Measurements from ENCODE around the gene STIM1.

STIM1 gene

DNA sequence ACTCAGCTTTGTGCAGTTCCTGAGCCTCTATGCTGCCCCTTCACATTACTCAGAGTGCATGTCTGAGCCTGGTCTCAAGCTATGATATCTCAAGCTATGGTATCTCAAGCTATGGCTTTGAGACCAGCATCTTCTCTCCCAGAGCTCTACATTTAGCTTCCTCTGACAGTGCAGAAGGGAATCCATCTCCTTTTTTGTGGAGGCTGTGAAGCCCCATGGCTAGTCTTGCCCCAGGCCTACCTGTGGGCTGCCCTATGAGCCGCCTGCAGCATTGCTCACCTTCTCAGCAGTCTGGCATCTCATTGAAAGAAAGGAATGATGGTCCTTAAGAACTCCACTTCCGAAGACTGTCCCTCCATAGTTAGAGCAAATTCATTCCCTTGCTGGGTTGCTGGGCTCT, 34.5 kb upstream of the STIM1 start:
- no peak for DNase-seq (ENCODE audit: insufficient read length)
- no peak for FAIRE-seq
- TF ChIP-seq TAF1 (IDR thresholded peaks at IDR 0.05; ENCODE audit: borderline replicate concordance, low read depth, low read length), result no peak
- no peak for TF ChIP-seq POLR2AphosphoS5 (IDR thresholded peaks at IDR 0.05; ENCODE audit: low read depth, low read length)
- no peak for TF ChIP-seq POLR2A (IDR thresholded peaks at IDR 0.05; ENCODE audit: low read depth, low read length)

DNA sequence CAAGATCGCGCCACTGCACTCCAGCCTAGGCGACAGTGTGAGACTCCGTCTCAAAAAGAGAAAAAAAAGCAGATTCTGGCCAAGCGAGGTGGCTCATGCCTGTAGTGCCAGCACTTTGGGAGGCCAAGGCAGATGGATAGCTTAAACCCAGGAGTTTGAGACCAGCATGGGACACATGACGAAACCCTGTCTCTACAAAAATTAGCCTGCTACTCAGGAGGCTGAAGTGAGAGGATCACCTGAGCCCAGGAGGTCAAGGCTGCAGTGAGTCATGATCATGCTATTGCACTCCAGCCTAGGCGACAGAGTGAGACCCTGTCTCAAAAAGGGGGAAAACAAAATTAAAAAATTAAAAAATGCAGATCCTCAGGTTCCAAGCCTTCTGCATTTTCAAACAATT, 33.2 kb upstream of the STIM1 start:
- DNase-seq (ENCODE audit: insufficient read length) (no peak), FAIRE-seq (no peak)
- no peak for TF ChIP-seq POLR2A (IDR thresholded peaks at IDR 0.05; ENCODE audit: low read depth, low read length)
- TF ChIP-seq TAF1 (IDR thresholded peaks at IDR 0.05; ENCODE audit: borderline replicate concordance, low read depth, low read length), result no peak
- no peak for TF ChIP-seq POLR2AphosphoS5 (IDR thresholded peaks at IDR 0.05; ENCODE audit: low read depth, low read length)

DNA sequence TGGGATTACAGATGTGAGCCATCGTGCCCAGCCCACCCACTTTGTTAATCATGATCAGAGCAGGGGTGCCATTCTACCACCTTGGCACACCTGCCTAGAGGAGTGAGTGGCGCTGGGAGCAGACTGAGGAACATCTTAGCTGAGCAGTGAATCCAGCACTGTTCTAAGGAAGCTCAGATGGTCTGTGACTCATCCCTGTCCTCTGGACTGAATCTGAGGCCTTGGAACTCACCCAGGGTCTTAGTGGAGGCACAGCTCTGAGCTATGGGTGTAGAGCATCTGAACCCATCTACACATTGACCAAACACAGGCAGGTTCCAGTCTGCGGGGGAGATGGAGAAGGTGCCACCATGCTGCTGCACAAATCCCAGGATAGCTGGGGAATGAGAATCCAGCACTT, 32.2 kb upstream of the STIM1 start:
- FAIRE-seq, result no peak
- no peak for TF ChIP-seq POLR2A (IDR thresholded peaks at IDR 0.05; ENCODE audit: low read depth, low read length)
- TF ChIP-seq POLR2AphosphoS5 (IDR thresholded peaks at IDR 0.05; ENCODE audit: low read depth, low read length), result no peak
- no peak for TF ChIP-seq TAF1 (IDR thresholded peaks at IDR 0.05; ENCODE audit: borderline replicate concordance, low read depth, low read length)
- DNase-seq (ENCODE audit: insufficient read length), result no peak

DNA sequence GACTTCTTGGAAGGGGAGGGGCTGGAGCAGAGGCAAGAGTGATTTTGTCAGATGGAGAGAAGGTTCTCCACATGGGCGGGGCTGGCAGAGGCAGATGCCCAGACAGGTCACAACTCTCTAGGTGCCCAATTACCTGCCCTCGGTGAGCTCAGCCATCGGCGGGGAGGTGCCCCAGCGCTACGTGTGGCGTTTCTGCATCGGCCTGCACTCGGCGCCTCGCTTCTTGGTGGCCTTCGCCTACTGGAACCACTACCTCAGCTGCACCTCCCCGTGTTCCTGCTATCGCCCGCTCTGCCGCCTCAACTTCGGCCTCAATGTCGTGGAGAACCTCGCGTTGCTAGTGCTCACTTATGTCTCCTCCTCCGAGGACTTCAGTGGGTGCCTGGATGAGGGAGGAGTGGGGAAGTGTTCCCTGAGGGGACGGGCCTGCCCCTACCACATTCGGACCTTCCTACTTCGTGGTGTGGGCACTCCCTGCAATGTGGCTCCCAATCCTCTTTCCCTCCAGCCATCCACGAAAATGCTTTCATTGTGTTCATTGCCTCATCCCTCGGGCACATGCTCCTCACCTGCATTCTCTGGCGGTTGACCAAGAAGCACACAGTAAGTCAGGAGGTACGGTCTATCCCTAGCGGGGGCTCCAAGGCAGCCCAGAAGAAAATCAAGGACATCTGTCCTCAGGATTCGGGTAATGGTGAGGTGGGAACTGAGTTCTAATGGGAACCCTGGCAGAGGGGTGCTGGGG, 31.5 kb upstream of the STIM1 start:
- FAIRE-seq (peak; percentile 74), DNase-seq (ENCODE audit: insufficient read length) (no peak)
- no peak for TF ChIP-seq TAF1 (IDR thresholded peaks at IDR 0.05; ENCODE audit: borderline replicate concordance, low read depth, low read length)
- no peak for TF ChIP-seq POLR2A (IDR thresholded peaks at IDR 0.05; ENCODE audit: low read depth, low read length)
- TF ChIP-seq POLR2AphosphoS5 (IDR thresholded peaks at IDR 0.05; ENCODE audit: low read depth, low read length), result no peak

DNA sequence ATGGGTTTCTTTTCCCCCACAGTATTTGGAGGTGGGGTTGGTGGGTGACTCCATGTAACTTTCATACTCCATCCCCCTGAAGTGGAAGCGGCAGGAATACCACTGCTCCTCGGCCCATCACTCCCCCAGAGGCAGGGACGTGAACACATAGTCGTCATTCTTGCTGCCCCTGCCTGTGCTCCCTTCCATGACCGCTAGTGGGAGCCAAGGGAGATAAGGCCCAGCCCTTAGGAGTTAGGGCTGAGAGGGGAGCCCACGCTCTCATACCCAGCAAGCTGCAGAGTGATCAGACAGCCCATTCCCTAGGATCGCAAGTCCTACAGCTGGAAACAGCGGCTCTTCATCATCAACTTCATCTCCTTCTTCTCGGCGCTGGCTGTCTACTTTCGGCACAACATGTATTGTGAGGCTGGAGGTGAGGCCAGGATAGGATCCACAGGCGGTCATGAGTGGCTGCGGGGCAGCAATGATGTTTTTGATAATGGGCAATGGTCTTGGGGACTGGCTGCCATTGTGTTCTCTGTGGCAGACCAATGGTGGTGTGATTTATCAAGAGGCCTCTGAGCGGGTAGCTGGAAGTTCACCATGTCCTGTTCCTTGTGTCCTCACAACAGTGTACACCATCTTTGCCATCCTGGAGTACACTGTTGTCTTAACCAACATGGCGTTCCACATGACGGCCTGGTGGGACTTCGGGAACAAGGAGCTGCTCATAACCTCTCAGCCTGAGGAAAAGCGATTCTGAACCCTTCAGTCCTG, 30.6 kb upstream of the STIM1 start:
- FAIRE-seq, result peak; percentile 91

DNA sequence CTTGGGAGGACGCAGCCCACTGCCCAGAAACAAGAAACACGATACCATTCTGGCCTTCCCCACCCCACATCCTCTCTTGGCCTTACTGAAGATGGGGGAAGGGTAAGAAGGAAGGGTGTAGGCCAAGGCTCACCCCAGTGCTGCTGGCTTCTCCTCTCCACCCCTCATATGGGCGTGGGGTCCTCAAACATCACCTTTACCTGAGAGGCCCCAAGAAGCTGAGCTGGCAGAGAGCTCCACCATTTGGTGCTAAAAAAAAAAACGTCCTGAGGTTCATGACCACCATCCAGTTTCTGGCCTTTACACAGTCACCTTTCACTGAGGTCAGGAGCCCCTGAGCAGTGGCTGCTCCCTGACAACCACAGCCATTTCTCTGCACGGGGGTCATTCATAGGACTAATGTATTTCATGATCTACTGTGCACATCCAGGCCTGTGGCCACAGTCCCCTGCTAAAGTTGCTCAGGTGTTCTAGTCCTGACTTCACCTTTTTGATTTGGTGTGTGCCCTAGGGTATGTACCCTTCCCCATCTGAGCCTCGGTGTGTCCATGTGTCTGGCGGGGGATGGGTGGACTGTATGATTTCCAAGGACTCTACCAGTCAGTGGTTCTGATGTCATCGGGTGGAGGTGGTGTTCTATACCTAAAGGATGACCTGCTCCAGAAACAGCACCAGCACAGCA, 29.9 kb upstream of the STIM1 start:
- FAIRE-seq, result peak; percentile 69

More for the DNA sequence above, 30.6 kb upstream of the STIM1 start:
- TF ChIP-seq POLR2AphosphoS5 (IDR thresholded peaks at IDR 0.05; ENCODE audit: low read depth, low read length), result no peak
- no peak for TF ChIP-seq POLR2A (IDR thresholded peaks at IDR 0.05; ENCODE audit: low read depth, low read length)
- TF ChIP-seq TAF1 (IDR thresholded peaks at IDR 0.05; ENCODE audit: borderline replicate concordance, low read depth, low read length), result no peak
- peak; percentile 87 for DNase-seq (ENCODE audit: insufficient read length)

DNA sequence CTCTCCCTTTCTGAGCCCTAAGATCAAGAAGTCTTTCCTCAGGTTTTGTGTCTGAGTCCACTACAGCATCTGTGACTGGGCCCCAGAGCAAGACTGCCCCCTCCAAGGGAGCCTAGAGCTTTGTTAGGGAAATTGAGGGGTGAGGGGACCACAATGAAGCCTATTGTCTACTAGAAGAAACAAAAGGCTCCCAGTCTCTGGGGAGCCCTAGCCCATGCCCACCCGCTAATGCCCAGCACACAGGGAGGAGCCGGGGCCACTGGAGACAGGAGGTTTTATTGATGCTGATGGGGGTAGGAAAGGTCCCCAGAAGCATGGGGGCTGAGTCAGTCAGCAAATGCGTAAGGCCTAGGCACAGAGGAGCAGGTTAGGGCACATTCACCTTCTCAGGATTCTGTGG, 28.7 kb upstream of the STIM1 start:
- DNase-seq (ENCODE audit: insufficient read length), result no peak
- TF ChIP-seq POLR2AphosphoS5 (IDR thresholded peaks at IDR 0.05; ENCODE audit: low read depth, low read length) (no peak), POLR2A (IDR thresholded peaks at IDR 0.05; ENCODE audit: low read depth, low read length) (no peak)
- FAIRE-seq, result no peak

More for the DNA sequence above, 29.9 kb upstream of the STIM1 start:
- DNase-seq (ENCODE audit: insufficient read length), result no peak
- TF ChIP-seq TAF1 (IDR thresholded peaks at IDR 0.05; ENCODE audit: borderline replicate concordance, low read depth, low read length) (no peak), POLR2A (IDR thresholded peaks at IDR 0.05; ENCODE audit: low read depth, low read length) (0 out of 2 replicates have a peak, but pooled peaks have one; percentile 47), POLR2AphosphoS5 (IDR thresholded peaks at IDR 0.05; ENCODE audit: low read depth, low read length) (peak; percentile 70)

DNA sequence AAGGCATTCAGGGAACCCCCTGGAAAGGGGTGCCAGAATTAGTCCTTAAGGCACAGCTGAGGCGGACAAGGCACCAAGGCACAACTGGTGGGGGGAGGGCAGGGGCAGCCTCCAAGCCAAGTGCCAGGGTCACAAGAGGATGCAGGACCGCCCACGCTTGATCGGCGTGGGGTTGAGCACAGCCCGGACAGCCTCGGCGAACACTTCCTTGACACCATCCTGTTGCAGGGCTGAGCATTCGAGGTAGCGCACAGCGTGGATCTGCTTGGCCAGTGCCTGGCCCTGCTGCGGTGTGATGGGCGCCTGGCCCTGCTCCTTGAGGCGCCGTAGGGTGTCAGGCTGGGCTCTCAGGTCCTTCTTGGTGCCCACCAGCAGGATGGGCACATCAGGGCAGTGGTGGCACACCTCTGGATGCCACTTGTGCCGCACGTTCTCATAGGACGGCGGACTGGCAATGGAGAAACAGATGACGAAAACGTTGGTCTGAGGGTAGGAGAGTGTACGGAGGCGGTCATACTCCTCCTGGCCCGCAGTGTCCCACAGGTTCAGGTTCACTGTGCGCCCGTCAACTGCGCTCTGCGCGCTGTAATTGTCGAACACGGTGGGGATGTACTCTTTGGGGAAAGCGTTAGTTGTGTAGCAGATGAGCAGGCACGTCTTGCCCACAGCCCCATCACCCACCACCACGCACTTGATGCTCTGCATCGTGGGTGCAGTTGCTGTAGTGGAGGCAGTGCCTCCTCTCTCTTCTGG, 27.9 kb upstream of the STIM1 start:
- peak; percentile 49; the same call in 1 of the 2 replicates for TF ChIP-seq POLR2A (IDR thresholded peaks at IDR 0.05; ENCODE audit: low read depth, low read length)
- TF ChIP-seq POLR2AphosphoS5 (IDR thresholded peaks at IDR 0.05; ENCODE audit: low read depth, low read length), result peak; percentile 62
- TF ChIP-seq TAF1 (IDR thresholded peaks at IDR 0.05; ENCODE audit: borderline replicate concordance, low read depth, low read length), result no peak
- peak; percentile 9 for FAIRE-seq
- DNase-seq (ENCODE audit: insufficient read length), result no peak

DNA sequence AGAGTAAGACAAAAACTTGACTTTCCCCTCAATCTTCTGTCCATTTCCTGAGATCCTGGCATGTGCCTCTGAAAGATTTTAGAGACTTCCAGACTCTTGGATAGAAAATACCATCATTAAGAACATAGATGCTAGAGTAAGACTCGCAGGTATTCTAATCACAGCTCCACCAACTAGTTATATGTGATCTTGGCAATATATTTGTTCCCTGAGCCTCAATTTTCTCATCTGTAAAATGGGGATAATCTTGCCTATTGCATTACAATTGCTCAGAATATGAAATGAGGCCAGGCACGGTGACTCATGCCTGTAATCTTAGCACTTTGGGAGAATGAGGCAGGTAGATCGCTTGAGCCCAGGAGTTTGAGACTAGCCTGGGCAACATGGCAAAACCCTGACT, 25.4 kb upstream of the STIM1 start:
- TF ChIP-seq POLR2A (IDR thresholded peaks at IDR 0.05; ENCODE audit: low read depth, low read length) (no peak), TAF1 (IDR thresholded peaks at IDR 0.05; ENCODE audit: borderline replicate concordance, low read depth, low read length) (no peak), POLR2AphosphoS5 (IDR thresholded peaks at IDR 0.05; ENCODE audit: low read depth, low read length) (no peak)
- no peak for FAIRE-seq

DNA sequence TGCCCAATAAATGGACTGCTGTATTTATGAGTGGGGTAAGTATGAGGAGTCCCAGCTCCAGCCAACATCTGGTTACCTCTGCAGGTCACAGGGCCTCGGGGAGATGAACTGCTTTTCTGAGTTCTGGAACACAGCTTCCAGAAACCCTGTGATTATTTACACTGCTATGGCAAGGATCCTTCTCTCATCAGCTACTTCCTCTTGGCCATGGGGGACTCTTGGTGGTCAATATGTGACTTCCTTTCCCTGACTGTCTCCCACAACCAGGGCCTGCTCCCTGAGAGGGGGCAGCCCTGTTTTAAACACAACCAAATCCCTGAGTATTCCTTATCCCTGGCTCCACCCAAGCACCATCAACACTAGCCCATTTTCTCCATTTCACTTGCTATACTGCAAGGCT, 24.7 kb upstream of the STIM1 start:
- TF ChIP-seq TAF1 (IDR thresholded peaks at IDR 0.05; ENCODE audit: borderline replicate concordance, low read depth, low read length) (no peak), POLR2AphosphoS5 (IDR thresholded peaks at IDR 0.05; ENCODE audit: low read depth, low read length) (no peak), POLR2A (IDR thresholded peaks at IDR 0.05; ENCODE audit: low read depth, low read length) (no peak)
- DNase-seq (ENCODE audit: insufficient read length) (no peak), FAIRE-seq (no peak)

More for the DNA sequence above, 25.4 kb upstream of the STIM1 start:
- no peak for DNase-seq (ENCODE audit: insufficient read length)

Data from GM12892 (cell line).